Prostate gland (tissue), 2 donors: ENCODE data around the gene NR1I2.

ENCODE experiments used
- POLR2A ChIP-seq: fragments of 450-650 bp; IDR thresholded peaks from one replicate; pipeline ENCODE4 v1.6.1; 2016; ENCODE audit warnings: antibody characterized with exemption, mild to moderate bottlenecking
- POLR2AphosphoS5 ChIP-seq: sonication (generic); formaldehyde crosslinking; IDR thresholded peaks from one replicate; pipeline ENCODE4 v1.6.1; 2017; ENCODE audit warnings: antibody characterized with exemption
- TF ChIP-seq, protein P1 (sequence below), 4 experiments: fragments of 200-600 bp in 2 of 4; fragments of 450-650 bp in 2 of 4; sonication (generic) in 2 of 4; IDR thresholded peaks; 1 replicate in 3 of 4; 2 replicates in 1 of 4; pipeline ENCODE4 v1.5.1; 2016 to 2019; ENCODE audit warnings: antibody characterized with exemption in 4 of 4, mild to moderate bottlenecking in 2 of 4, moderate library complexity in 2 of 4

DNA sequence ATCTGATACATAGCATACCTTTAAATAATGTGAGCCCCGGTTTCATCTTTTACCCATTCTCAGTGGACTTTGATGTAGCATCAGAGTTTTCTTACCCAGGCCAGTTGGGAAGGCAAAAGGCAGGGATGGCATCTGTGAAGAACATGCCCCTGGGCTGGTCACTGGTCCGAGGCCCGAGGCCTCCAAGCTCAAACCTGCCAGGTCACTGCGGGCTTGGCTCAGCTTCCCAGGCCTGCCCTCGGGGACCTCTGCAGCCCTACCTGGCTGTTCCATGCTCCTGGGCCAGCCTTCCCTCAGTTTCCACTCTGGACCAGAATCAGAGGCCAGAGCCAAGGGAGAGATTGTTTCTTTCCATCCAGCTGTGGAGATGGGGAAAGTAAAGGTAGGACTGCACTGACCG is 26.9 kb downstream of the NR1I2 start:
- TF ChIP-seq, protein P1, sequence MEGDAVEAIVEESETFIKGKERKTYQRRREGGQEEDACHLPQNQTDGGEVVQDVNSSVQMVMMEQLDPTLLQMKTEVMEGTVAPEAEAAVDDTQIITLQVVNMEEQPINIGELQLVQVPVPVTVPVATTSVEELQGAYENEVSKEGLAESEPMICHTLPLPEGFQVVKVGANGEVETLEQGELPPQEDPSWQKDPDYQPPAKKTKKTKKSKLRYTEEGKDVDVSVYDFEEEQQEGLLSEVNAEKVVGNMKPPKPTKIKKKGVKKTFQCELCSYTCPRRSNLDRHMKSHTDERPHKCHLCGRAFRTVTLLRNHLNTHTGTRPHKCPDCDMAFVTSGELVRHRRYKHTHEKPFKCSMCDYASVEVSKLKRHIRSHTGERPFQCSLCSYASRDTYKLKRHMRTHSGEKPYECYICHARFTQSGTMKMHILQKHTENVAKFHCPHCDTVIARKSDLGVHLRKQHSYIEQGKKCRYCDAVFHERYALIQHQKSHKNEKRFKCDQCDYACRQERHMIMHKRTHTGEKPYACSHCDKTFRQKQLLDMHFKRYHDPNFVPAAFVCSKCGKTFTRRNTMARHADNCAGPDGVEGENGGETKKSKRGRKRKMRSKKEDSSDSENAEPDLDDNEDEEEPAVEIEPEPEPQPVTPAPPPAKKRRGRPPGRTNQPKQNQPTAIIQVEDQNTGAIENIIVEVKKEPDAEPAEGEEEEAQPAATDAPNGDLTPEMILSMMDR (IDR thresholded peaks at IDR 0.05): no peak
- TF ChIP-seq POLR2A (no peak), POLR2AphosphoS5 (no peak)
